Epithelial cell of prostate (primary cell): ENCODE data around the gene AVPR1B.

ENCODE experiments used
- DNase-seq: peaks from one replicate; pipeline ENCODE4 v3.0.0-alpha.2; 2011; ENCODE audit warnings: low read depth, low spot score
- H3K27ac ChIP-seq: fragments of 450-650 bp; 2 replicates; pipeline ENCODE4 v1.5.1; 2017; ENCODE audit warnings: mild to moderate bottlenecking

AVPR1B gene

GRCh38 chr1:206112600-206113301 is 4.4 kb downstream of the AVPR1B start:
- no peak for DNase-seq
- H3K27ac ChIP-seq = no peak overlapping the region

GRCh38 chr1:206111271-206111927 is 5.8 kb downstream of the AVPR1B start:
- H3K27ac ChIP-seq = no peak overlapping the region
- no peak for DNase-seq

- no peak overlapping the region for H3K27ac ChIP-seq
- no peak for DNase-seq
Measured at GRCh38 chr1:206110820-206111219, 6.4 kb downstream of the AVPR1B start.

- DNase-seq = no peak
- H3K27ac ChIP-seq = no peak overlapping the region
Measured at GRCh38 chr1:206110161-206110560, 7.0 kb downstream of the AVPR1B start.

GRCh38 chr1:206109718-206110117 is 7.5 kb downstream of the AVPR1B start:
- DNase-seq = no peak
- no peak overlapping the region for H3K27ac ChIP-seq

- no peak overlapping the region for H3K27ac ChIP-seq
- no peak for DNase-seq
Measured at GRCh38 chr1:206108635-206109034, 8.6 kb downstream of the AVPR1B start.

GRCh38 chr1:206107168-206107544 is 10.0 kb downstream of the AVPR1B start:
- no peak overlapping the region for H3K27ac ChIP-seq
- DNase-seq = no peak

GRCh38 chr1:206106328-206107167 is 10.6 kb downstream of the AVPR1B start:
- DNase-seq = no peak
- H3K27ac ChIP-seq = peak overlapping the region; percentile 63

GRCh38 chr1:206105464-206105995 is 11.7 kb downstream of the AVPR1B start:
- H3K27ac ChIP-seq = peak overlapping the region; percentile 63
- DNase-seq = no peak

GRCh38 chr1:206103979-206104378 is 13.2 kb downstream of the AVPR1B start:
- no peak overlapping the region for H3K27ac ChIP-seq
- DNase-seq = no peak

- no peak overlapping the region for H3K27ac ChIP-seq
- no peak for DNase-seq
Measured at GRCh38 chr1:206102292-206102936, 14.8 kb downstream of the AVPR1B start.

- H3K27ac ChIP-seq = no peak overlapping the region
- no peak for DNase-seq
Measured at GRCh38 chr1:206101351-206102045, 15.7 kb downstream of the AVPR1B start.

GRCh38 chr1:206100226-206100815 is 16.9 kb downstream of the AVPR1B start:
- H3K27ac ChIP-seq = no peak overlapping the region
- DNase-seq = no peak

- DNase-seq = no peak
- no peak overlapping the region for H3K27ac ChIP-seq
Measured at GRCh38 chr1:206098242-206098919, 18.8 kb downstream of the AVPR1B start.

- no peak for DNase-seq
Measured at GRCh38 chr1:206097381-206097780, 19.8 kb downstream of the AVPR1B start.

GRCh38 chr1:206094024-206094423 is 23.2 kb downstream of the AVPR1B start:
- DNase-seq = no peak
- H3K27ac ChIP-seq = no peak overlapping the region

More at GRCh38 chr1:206097381-206097780, 19.8 kb downstream of the AVPR1B start:
- no peak overlapping the region for H3K27ac ChIP-seq

- DNase-seq = no peak
- H3K27ac ChIP-seq = no peak overlapping the region
Measured at GRCh38 chr1:206089341-206089740, 27.8 kb downstream of the AVPR1B start.

- no peak overlapping the region for H3K27ac ChIP-seq
- no peak for DNase-seq
Measured at GRCh38 chr1:206087091-206087490, 30.1 kb downstream of the AVPR1B start.

GRCh38 chr1:206083750-206084149 is 33.4 kb downstream of the AVPR1B start:
- no peak overlapping the region for H3K27ac ChIP-seq
- no peak for DNase-seq
